Ramos (cell line): ENCODE measurements around the gene DNAH11.
"Not testable (repeated sequence)": the region's sequence is repeated elsewhere in the genome, so short reads cannot be mapped to it uniquely, and the experiment has no call there.

ENCODE experiments used
- in situ Hi-C: fragments of 300-500 bp; cut with MboI; formaldehyde crosslinking; loops from one replicate; pipeline ENCODE4 v1.14.3; 2022; ENCODE audit warnings: low sequenced_read_pairs; ENCODE audit not compliant: unreplicated experiment

Gene DNAH11

DNA sequence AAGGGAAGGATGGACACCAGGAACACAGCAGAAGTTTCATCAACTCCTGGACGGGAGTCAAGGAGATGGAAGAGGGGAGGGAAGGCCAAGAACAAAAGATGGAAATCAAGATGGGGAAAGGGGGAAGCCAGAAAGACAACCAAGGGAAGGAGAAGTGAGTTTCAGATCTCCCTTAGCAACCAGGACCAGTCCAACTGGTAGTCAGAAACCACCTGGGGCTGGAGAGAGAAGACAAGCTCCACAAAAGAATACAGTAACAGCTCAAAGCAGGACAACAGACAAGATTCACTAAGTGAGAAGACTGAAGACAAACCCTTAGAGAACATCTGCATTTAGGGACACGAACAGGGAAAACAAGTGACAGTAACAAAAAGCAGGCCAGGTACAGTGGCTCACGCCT is 372.3 kb downstream of the DNAH11 start:
- in situ Hi-C loops: no loop called here

- in situ Hi-C loops: no loop called here
These were observed 373.3 kb downstream of the DNAH11 start for GRCh38 chr7:21916176-21916575.

DNA sequence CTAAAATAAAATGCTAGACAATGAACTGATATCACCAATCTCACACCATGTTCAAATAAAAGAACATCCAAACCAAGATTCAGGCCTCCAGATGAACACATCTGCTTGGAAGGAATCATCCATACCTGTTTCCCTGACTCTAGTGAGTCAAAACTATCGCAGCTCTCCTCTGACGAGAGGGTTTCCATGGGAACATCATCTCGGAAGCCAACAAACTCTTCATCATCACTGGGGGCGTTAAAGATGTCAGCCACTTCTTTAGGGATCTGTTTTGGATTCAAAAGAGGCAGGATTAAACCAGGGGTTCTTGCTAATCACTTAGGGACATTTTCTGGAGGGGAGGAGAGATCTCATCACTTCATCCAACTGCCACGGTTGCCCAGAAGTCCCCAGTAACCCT is 373.8 kb downstream of the DNAH11 start:
- in situ Hi-C loops: no loop called here

DNA sequence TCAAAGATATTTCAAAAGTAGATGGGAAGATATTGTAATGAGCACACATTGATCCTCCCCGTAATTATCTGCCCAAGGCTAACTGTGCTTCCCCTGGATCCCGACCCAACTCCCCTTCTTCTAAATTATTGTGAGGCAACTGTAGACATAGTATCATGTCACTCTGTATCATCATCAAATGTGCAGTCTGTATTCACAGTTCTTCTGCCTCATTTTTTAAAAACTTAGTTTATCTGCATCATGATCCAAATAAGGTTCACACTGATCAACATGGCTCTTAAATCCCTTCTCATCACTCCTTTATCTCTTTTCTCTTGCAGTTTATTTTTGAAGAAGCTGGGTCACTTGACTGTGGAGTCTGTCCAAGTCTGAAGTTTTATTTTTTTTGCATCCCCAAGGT is 375.4 kb downstream of the DNAH11 start:
- in situ Hi-C loops: no loop called here

- in situ Hi-C loops: no loop called here
These were observed 378.1 kb downstream of the DNAH11 start for GRCh38 chr7:21920936-21921335.

DNA sequence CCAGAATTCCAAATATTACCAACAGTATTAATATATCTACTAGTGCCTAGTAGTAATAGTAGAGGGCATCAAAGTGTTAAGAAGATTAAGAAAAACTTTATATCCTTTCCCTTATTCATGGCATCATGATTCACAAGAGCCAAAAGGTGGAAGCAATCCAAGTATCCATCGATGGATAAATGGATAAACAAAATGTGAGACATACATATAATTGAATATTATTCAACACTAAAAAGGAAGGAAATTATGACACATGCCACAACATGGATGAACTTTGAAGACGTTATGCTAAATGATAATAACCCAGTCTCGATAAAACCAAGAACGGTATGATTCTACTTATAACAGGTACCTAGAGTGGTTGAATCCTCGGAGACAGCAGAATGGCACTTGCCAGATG is 379.8 kb downstream of the DNAH11 start:
- in situ Hi-C loops: no loop called here

DNA sequence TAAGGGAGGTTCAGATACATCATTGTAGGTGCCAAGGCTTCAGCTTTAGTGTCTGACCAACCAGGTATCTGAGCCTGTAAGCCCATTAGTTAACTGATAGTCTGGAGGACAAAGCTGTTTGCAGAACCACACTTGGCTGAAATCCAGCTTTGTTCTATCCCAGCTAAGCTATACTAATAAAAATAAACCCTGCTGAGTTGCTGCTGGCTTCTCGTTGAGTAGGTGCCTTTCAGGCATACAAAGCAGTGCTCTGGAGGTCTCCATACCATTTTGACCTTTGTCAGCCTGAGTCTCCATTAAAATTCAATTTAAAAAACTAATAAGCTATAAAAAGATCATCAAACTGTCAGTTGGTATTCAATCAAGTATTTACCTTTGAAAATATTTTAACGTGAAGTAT is 380.8 kb downstream of the DNAH11 start:
- in situ Hi-C loops: no loop called here

- in situ Hi-C loops: no loop called here
These were observed 383.6 kb downstream of the DNAH11 start for GRCh38 chr7:21926448-21926847.

DNA sequence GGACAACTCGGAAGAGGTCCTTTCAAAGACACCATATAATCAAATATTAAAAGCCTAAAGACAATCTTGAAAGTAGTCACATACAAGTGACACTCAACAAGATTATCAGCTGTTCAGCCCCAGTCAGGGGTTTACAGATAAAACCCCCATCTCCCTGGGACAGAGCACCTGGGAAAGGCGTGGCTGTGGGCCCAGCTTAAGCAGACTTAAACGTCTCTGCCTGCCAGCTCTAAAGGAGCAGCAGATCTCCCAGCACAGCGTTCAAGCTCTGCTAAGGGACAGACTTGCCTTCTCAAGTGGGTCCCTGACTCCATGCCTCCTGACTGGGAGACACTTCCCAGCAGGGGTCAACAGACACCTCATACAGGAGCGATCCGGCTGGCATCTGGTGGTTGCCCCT is 384.9 kb downstream of the DNAH11 start:
- in situ Hi-C loops: no loop called here

DNA sequence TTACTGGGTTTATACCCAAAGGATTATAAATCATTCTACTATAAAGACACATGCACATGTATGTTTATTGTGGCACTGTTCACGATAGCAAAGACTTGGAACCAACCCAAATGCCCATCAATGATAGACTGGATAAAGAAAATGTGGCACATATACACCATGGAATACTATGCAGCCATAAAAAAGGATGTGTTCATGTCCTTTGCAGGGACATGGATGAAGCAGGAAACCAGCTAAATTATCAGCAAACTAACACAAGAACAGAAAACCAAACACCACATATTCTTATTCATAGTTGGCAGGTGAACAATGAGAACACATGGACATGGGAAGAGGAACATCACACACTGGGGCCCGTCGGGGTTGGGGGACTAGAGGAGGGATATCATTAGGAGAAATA is 390.5 kb downstream of the DNAH11 start:
- in situ Hi-C loops: not testable (repeated sequence)

- in situ Hi-C loops: no loop called here
These were observed 392.0 kb downstream of the DNAH11 start for GRCh38 chr7:21934808-21935207.

- in situ Hi-C loops: no loop called here
These were observed 395.6 kb downstream of the DNAH11 start for GRCh38 chr7:21938463-21938862.

DNA sequence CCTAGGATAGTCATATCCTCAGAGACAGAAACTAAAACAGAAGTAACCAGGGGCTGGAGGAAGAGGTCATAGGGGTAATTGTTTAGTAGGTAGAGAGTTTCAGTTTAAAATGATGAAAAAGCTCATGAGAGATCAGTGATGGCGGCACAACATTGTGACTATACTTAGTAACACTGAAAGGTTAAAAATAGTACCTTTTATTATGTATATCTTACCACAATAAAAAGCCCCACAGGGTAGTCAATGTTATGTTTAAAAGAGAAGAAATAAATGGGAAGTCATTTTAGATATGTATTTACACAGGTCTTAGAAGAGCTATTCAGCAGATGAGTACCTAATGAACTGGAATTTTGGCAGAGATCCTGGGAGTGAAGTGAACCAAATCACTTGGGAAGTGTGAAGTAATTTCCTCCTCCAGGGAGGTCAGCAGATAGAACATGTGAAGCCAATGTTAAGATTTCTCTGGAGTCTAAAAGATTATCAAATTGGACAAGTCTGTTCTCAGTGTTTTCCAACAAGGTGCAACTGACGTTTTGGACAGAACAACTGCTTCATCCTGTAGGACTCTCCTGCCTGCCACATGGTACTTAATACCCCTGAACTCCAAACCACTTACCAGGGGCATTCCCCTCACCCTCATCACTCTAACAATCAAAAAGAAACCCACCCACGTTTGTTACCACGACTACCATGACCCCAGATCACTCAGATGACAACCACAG is 396.5 kb downstream of the DNAH11 start:
- in situ Hi-C loops: no loop called here

DNA sequence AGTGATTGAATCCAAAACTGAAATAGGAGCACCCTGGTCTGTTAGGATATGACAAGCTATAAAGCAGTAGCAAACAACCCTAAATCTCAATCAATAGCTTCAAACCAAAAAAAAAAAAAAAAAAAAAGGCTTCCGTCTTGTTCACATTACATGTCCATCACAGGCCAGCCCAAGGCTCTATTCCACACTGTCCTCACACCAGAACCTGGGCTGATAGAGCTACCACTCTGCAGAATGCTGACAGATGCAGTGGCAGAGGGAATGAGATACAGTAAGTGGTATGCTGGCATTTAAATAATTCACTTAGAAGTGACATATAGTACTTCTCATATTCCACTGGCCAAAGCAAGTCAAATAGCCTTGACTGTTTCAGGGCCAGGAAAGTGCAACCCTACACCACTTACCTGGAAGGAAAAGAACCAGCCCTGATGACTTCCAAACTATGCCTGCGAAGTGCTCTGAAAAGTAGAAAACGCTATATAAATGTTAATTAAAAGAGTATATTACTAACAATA is 397.1 kb downstream of the DNAH11 start:
- in situ Hi-C loops: no loop called here

DNA sequence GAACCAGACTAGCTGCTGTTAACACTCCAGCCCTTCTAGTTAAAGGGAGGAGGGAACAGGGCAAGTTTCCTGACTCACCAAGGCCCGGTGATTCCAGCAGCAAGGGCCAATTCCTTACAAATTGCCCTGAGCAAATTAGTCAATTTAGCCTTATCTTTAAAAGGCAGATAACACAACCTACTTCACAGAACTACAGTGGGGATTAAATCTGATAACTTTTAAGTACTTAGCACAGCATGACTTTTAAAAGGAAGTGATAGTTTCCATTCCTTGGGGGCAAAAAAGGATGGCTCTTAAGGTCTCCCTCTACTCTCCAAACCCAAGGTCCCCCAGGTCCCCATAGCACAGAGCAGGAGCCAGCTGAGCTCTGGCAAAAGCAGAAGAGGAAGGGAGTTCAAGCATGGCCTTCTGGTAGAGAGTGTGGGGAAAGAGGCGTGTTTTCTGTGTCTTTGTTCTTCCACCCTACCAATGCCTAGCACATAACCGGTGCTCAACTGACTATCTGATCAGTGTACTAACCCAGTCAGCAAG is 398.8 kb downstream of the DNAH11 start:
- in situ Hi-C loops: no loop called here

DNA sequence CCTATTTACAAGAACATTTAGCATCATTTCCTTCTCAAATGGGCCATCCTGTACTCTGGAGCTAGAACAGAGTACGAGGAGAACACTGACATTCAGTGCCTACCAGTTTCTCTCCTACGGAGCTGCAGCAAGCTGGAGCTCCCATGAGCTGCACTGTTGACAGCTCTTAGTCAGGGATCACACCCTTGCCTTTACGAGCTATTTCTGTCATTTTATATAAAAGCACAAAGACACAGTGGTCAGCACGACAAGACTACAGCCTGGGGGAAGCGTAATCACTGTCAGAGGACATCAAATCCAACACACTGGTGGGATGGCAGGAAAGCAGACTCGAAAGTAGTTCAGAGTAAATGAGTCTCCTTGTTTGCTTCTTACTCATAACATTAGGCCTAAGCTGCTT is 400.1 kb downstream of the DNAH11 start:
- in situ Hi-C loops: no loop called here

DNA sequence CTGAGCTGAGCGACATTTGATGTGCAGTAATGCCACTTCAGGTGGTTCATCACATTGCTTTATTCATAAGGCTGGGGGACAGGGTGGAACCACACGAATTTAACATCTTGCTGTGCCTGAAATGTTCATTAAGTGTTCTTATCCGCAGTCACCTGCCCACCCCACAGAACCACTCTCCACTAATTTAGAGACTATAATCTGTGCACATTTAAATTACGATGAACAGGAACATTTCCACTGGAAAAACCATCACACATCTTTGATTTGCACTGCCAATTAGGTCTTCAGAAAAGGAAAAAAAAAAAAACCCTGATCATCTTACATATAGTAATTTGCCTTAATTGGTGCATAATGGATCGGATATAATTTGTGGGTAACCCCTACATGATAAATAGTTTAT is 400.6 kb downstream of the DNAH11 start:
- in situ Hi-C loops: no loop called here

DNA sequence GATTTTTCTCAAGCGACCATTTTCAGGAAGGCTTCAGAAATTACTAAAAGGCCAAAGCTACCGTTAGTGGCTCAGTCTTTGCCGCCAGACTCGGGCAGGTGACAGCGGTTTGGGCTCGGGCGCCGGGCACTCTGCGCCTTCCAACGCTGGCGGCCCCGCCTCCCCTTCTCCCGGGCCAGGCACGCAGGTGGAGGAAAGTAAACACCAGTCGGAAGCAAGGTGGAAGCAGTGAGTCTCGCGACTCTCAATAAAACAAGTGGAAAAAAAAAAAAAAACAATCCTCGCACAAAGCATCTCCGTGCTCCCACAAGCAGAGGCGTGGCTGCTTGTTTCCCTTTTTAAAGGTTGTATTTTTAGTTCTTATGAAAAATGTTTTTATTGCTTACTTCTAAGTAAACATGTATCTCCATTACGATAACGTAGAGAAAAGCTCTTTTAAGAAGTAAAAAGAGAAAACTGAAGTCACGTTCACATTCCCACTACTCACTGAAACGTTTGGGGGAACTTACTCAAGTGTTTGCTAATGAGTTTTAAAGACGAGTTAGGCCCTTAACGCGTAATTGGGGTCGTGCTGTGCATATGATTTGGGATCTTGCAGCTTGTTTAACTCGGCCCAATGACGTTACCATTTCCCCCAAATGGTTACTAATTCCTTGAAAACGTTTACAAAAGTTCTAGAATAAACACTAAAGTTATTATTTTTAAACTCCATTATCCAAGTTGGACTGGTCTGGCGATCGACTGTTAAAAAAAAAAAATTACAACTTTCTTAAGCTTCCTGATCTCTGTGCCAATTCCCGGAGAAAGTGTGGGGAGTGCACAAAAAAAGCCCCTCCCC is 402.0 kb downstream of the DNAH11 start:
- in situ Hi-C loops: no loop called here

DNA sequence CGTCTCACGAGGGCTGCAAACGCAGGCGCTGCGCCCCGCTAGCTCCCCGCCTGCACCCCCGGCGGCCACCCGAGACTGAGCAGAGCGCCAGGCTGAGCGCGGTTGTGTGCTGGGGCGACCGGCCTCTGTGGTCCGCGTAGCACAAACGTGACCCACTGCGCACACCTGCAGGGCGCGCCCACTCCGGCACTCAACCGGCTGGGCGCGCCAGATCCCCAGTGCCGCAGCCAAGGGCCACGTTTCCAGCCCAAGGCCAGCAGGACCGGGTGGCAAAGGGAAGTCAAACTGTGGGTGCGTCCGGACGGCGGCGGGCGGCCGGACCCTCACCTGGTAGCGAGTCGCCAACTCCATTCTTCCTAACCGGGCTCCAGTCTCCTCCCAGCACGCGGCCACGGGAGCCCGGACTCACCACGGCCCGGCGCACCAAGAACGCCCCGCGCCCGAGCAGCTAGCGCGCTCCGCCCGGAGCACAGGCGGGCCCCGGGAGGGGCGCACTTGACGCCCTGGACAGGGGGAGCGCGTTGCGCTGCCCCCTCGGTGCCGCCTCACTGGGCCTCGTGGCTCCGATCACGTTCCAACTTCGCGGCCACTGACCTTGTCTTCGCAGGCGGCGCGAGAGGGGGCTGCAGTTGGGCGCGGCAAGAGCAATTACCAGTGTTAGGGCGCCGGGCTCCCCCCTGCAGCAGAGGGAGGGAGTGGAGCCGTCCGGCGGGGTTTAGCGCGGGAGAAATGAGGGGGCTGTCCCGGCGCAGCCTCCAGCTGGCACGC is 402.8 kb downstream of the DNAH11 start, which contains the start of gene CDCA7L:
CDCA7L (minus strand) TSS at position 446 of the 768 bp plus-strand sequence; CDS start at position 351, 95 bp downstream.
- in situ Hi-C loops: no loop called here

- in situ Hi-C loops: no loop called here
These were observed 403.4 kb downstream of the DNAH11 start for GRCh38 chr7:21946222-21946709.
